WTC11 (cell line): ENCODE measurements around the gene SPATA3. TPM values are rescaled to one million over a fixed set of nuclear protein-coding genes. Genes with fewer than 3 reads are reported as not detected.

Source experiments
- ATAC-seq: fragments of 200-7000 bp; cut with Tn5 transposase; 2 replicates; pipeline ENCODE4 v1.10.0; 2021; ENCODE audit warnings: mild to moderate bottlenecking, moderate library complexity
- CTCF ChIA-PET: fragments of 300-600 bp; sonication (Branson Sonifier 250); formaldehyde crosslinking; loops from one replicate; lab custom pipeline; 2021; ENCODE audit warnings: antibody characterized with exemption; lab: Charles Lee
- POLR2A ChIA-PET: fragments of 350-600 bp; sonication (Branson Sonifier 250); formaldehyde crosslinking; loops from one replicate; lab custom pipeline; 2021; ENCODE audit warnings: antibody characterized with exemption; lab: Charles Lee
- DNase-seq: peaks from one replicate; pipeline ENCODE4 v3.0.0; 2021; ENCODE audit warnings: low spot score
- H3K27ac Mint-ChIP-seq: 2 replicates; pipeline ENCODE4 v1.8.0; 2021; ENCODE audit warnings: mixed read lengths
- H3K27me3 Mint-ChIP-seq: 2 replicates; pipeline ENCODE4 v1.8.0; 2021; ENCODE audit warnings: low read depth, mild to moderate bottlenecking, moderate library complexity, mixed read lengths
- H3K36me3 Mint-ChIP-seq: 2 replicates; pipeline ENCODE4 v1.8.0; 2021; ENCODE audit warnings: mixed read lengths
- H3K4me1 Mint-ChIP-seq: 2 replicates; pipeline ENCODE4 v1.8.0; 2022; ENCODE audit warnings: mixed read lengths
- H3K4me3 Mint-ChIP-seq: 2 replicates; pipeline ENCODE4 v1.8.0; 2021; ENCODE audit warnings: mild to moderate bottlenecking, moderate library complexity, mixed read lengths
- H3K9me3 Mint-ChIP-seq: 2 replicates; pipeline ENCODE4 v1.8.0; 2021; ENCODE audit warnings: mixed read lengths
- ATF2 ChIP-seq: sonication (generic); formaldehyde crosslinking; IDR thresholded peaks from 2 replicates; pipeline ENCODE4 v1.8.1; 2022; ENCODE audit warnings: low read depth, missing genetic modification reagents, borderline replicate concordance
- ATF3 ChIP-seq: sonication (generic); formaldehyde crosslinking; conservative IDR thresholded peaks from 2 replicates; pipeline ENCODE4 v1.8.1; 2022; ENCODE audit warnings: mild to moderate bottlenecking, missing genetic modification reagents
- ERG ChIP-seq: fragments of 250-450 bp; sonication (Bioruptor Pico); IDR thresholded peaks from 2 replicates; pipeline ENCODE4 v1.8.0; 2021; ENCODE audit warnings: mild to moderate bottlenecking
- FOXK1 ChIP-seq: sonication (generic); formaldehyde crosslinking; IDR thresholded peaks from 2 replicates; pipeline ENCODE4 v1.8.0; 2022; ENCODE audit warnings: mild to moderate bottlenecking, moderate library complexity, missing genetic modification reagents
- FOXP4 ChIP-seq: sonication (generic); formaldehyde crosslinking; IDR thresholded peaks from 2 replicates; pipeline ENCODE4 v1.8.0; 2022; ENCODE audit warnings: mild to moderate bottlenecking, missing genetic modification reagents
- HMGXB4 ChIP-seq: sonication (generic); formaldehyde crosslinking; IDR thresholded peaks from 2 replicates; pipeline ENCODE4 v1.8.1; 2023; ENCODE audit warnings: mild to moderate bottlenecking, moderate library complexity, missing genetic modification reagents
- MAX ChIP-seq: sonication (generic); formaldehyde crosslinking; IDR thresholded peaks from 2 replicates; pipeline ENCODE4 v1.8.0; 2022; ENCODE audit warnings: mild to moderate bottlenecking, missing genetic modification reagents
- NFE2L1 ChIP-seq: sonication (generic); formaldehyde crosslinking; IDR thresholded peaks from 2 replicates; pipeline ENCODE4 v1.8.1; 2023; ENCODE audit warnings: missing genetic modification reagents
- SOX15 ChIP-seq: fragments of 250-450 bp; sonication (Bioruptor Pico); IDR thresholded peaks from 2 replicates; pipeline ENCODE4 v1.9.0; 2021; ENCODE audit warnings: mild to moderate bottlenecking
- STAT6 ChIP-seq: sonication (generic); formaldehyde crosslinking; conservative IDR thresholded peaks from 2 replicates; pipeline ENCODE4 v1.8.1; 2023; ENCODE audit warnings: mild to moderate bottlenecking, low read depth, missing genetic modification reagents, moderate library complexity
- ZMAT4 ChIP-seq: fragments of 250-450 bp; sonication (Bioruptor Pico); IDR thresholded peaks from 2 replicates; pipeline ENCODE4 v1.9.0; 2021; ENCODE audit warnings: mild to moderate bottlenecking
- ZNF317 ChIP-seq: sonication (generic); formaldehyde crosslinking; IDR thresholded peaks from 2 replicates; pipeline ENCODE4 v1.8.1; 2023; ENCODE audit warnings: low read depth, mild to moderate bottlenecking, moderate library complexity, missing genetic modification reagents, borderline replicate concordance
- ZNF396 ChIP-seq: fragments of 250-450 bp; sonication (Bioruptor Pico); IDR thresholded peaks from 2 replicates; pipeline ENCODE4 v1.8.0; 2021; ENCODE audit warnings: mild to moderate bottlenecking, moderate library complexity, borderline replicate concordance
- total RNA-seq: library from RNA; stranded (reverse); gene quantifications from 3 replicates; pipeline ENCODE4 v1.2.3, GENCODE V29; 2021

Gene SPATA3
- total RNA-seq, 1 experiment from 2014 or later, result not detected

- TF ChIP-seq STAT6 (CRISPR knock-in tag) (no peak), ZNF317 (CRISPR knock-in tag) (no peak), ATF3 (no peak), FOXP4 (CRISPR knock-in tag) (no peak), ERG (CRISPR knock-in tag) (no peak), SOX15 (CRISPR knock-in tag) (no peak), ATF2 (CRISPR knock-in tag) (no peak)
Measured at GRCh38 chr2:230950874-230951339, 45.0 kb upstream of the SPATA3 start (continued).

- POLR2A ChIA-PET, result no interaction called here
- ATAC-seq (no peak), DNase-seq (no peak)
- CTCF ChIA-PET, result interaction anchor here (0.7 to 1.7 kb wide), 4 partner anchors 27 to 714 kb away, joined by 3 read pairs; partner anchors contain the start of gene GPR55
- H3K36me3 Mint-ChIP-seq, result no peaks in the 10 kb centered on the region
- no peaks in the 10 kb centered on the region for H3K4me1 Mint-ChIP-seq
- no peak overlapping the region for H3K4me3 Mint-ChIP-seq
- H3K27ac Mint-ChIP-seq, result no peak overlapping the region
- H3K27me3 Mint-ChIP-seq, result no peaks in the 10 kb centered on the region
- TF ChIP-seq NFE2L1 (CRISPR knock-in tag) (no peak), ZNF396 (CRISPR knock-in tag) (no peak), ZMAT4 (CRISPR knock-in tag) (no peak), HMGXB4 (CRISPR knock-in tag) (no peak), FOXK1 (CRISPR knock-in tag) (no peak), MAX (CRISPR knock-in tag) (no peak), ATF3 (no peak)
- peaks cover 6% of the 10 kb centered on the region for H3K9me3 Mint-ChIP-seq
Measured at GRCh38 chr2:230951396-230951795, 44.5 kb upstream of the SPATA3 start.
